ENCODE results near the gene MINDY1. TPM values are rescaled to one million over a fixed set of nuclear protein-coding genes. Genes with fewer than 3 reads are reported as not detected.
A peak's percentile ranks its signal among the peaks of the same experiment; 100 is the strongest.

The MINDY1 gene
- polyA plus RNA-seq, 3 donors: 39.6 to 57.0 (median 54.9) TPM

DNA sequence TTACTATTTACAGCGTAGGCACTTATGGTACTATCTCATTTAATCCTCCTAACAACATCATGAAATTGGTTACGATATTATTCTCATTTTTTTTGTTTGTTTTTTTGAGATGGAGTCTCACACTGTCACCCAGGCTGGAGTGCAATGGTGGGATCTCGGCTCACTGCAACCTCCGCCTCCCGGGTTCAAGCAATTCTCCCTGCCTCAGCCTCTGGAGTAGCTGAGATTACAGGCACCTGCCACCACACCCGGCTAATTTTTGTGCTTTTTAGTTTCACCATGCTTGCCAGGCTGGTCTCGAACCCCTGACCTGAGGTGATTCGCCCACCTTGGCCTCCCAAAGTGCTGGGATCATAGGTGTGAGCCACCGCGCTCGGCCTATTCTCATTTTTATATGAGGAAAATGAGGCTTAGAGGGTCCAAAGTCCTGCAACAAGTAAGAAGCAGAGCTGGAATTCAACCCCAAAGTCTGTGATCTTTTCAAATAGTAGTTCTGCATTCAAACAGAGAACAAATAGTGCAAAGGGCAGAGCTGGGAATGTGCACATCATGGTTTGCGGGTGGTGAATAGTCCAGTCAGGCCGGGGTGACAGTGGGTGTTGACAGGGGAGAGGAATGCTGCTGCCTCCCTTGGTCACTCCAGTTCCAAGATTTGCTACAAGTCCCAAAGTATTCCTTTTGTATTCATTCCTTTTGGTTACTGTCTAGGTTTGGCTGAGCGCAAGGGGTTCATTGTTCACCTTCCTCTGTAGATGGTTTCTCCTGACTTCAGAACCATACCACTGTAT, 6.2 kb upstream of the MINDY1 start:
- no peak for DNase-seq

DNA sequence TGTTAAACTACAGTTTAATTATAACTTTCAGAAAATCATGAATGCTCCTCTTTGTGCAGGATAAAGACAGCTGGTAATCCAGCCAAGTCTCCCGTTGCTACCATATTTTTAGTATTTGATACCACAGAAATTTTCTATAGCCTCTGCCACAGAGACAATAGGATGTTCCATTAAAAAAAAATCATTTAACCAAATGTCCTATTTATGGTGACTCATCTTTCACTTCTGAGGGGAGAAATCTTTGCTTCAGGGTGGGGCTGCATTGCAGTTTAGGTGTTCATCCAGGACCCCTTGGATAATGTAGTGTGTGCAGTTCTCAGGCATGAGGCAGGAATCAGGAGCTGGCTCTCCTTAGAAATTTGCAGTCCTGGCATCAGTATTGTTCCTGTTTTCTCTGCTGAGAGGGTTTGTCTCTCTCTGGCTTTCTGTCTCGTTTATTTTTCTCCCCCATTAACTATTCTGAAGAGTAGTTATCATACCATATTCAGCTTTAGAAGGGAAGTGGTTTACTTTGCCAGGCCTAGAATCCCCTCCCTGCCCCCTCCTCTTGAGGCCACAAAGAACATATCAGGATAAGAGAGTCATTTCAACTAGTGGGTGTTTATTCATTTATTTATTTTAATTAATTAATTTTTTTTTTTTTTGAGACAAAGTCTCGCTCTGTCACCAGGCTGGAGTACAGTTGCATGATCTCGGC, 4.6 kb upstream of the MINDY1 start:
- no peak for DNase-seq

DNA sequence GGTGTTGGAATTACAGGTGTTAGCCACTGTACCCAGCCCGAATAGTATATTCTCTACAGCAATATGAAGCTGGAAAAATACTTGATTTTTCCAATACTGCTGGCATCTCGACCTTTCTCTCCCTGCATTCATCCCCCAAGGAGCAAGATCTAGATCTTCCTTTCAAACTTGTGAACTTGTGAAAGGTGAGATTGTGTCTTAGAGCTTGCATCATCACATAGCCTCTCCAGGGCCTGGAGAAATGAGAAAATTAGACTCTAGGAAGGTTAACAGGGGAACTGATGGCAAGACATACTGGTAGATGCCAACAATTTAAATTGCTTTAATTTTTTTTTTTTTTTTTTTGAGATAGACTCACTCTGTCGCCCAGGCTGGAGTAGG, 3.6 kb upstream of the MINDY1 start:
- no peak for DNase-seq

DNA sequence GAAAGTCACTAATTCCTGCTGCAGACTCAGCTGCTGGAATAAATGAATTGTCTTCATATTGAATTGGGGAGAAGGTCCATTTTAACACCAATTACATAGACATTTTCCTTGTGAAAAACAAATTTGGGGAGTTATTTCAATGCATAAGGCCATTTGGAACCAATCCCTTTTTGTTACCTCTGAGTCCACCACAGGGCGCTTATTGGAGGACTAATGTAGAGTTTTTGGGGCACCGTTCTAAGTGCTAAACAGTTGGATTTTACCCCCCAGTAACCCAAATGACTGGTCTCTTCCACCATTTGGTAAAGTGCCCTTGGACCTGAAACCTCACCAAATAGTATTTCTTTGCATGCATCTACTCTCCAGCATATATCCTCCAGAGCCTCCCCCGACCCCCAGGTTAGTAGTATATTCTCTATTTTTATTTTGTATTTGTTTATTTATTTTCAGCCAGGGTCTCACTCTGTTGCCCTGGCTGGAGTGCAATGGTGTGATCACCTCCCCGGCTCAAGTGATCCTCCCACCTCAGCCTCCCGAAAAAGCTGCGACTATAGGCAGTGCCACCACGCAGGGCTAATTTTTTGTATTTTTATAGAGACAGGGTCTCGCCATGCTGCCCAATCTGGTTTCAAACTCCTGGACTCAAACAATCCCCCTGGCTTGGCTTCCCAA, 3.1 kb upstream of the MINDY1 start:
- DNase-seq: no peak

DNA sequence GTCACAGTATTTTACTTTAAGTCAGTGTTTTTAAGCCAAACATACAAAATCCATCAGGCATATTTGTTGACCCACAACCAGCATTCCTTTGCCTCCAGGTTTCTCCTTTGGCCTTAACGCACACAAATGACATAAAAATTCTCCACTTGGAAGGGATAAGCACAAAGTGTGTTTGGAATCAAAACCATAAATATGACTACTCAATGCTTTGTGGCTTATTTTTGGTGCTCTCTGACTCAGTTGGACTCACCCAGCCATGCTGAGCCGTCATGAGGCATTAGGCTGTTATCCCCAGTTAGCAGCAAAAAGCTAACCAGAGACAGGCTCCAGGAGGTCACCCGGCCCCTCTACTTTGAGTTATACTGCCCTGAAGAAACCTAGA, 2.5 kb upstream of the MINDY1 start:
- no peak for DNase-seq

DNA sequence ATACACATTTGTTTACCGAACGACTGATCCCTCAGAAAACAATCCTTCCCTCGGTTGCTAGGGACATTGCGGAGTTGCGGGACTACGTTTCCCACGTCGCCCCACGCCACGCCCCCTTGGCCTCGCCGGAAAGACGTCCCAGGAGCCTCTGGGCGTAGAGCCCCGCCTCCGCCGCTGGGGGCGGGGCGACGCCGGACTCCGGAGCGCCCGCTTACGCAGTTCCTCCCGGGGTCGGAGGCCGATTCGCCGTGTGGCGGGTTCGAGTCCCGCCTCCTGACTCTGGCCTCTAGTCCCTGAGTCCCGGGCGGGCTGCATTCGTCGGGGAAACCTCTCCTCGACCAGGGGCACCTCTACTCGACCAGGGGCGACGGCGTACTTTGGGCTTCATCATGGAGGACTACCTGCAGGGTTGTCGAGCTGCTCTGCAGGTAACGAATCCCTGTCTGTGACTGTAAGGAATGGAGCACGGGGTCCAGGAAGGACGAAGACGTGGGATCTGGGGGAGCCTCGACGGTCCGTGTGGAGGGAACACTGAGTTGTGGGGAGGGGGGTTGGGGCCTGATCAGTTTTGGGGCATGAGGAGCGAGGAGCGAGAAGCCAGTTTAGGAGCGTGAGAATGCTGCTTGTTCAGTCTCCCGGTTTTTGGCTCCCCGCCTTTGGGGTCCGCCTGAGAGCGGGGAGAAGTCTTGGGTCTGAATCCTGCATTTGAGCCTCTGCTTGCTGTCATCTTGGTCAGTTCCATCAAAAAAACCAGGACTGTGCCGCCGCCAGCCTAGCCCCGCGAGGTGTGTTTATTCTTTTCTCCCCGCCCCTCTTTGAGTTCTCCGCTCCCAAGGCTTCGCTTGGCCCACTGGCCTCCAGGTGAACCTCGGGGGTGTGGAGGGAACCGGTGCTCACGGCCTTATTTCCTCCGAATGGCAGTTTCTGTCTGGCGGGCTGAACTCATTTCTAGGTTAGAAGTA, 1.8 kb upstream of the MINDY1 start, which contains the start of gene PRUNE1:
TSS of gene PRUNE1 (plus strand) at position 206 of the 962 bp plus-strand sequence. CDS start at position 390, 184 bp downstream.
- peak; percentile 97 for DNase-seq

DNA sequence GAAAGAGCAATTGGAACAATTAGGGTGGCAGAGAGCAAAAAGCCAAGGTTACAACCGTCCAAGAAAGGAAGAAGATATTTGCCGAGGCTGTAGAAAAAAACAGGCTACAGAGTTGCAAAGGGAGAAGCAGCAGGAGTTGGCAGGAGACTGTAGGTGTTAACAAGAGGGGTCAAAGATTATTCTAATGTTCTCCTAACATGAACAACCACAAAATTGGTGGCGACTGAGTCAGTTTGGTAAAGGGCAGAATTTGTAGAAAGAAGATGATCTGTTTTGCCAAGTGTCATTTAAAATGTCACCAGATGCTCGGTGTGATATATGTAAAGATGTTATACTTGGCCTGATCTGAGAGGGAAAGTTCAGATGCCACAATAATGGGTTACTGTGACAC, 1.1 kb upstream of the MINDY1 start:
- DNase-seq: no peak

DNA sequence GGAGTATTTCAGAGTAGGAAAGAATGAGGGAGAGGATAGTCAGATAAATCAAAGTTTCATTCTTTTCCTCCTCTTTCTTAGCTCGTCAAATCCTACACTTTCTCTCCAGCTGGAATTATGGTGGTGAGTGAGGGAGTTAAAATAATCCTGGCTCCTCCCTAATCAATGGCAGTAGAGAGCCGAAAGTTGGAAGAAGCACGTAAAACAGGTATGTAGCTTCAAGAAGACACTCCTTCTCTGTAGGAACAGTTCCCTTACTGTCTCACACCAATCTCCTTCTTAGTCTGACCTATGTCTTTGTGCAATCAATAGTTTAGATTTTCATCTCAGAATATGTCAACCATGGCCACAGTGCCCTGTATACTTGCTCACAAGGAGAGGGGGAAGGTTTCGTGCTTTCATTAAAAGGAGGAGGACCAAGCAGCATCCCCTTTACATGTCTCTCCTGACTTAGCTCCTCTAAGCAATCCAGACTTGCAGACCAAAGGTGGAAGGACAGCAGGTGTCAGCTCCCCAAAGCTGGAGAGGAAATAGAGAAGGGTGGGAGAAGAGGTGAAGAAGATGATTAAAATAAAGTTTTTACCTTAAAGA, 878 bp downstream of the MINDY1 start:
- DNase-seq: no peak

DNA sequence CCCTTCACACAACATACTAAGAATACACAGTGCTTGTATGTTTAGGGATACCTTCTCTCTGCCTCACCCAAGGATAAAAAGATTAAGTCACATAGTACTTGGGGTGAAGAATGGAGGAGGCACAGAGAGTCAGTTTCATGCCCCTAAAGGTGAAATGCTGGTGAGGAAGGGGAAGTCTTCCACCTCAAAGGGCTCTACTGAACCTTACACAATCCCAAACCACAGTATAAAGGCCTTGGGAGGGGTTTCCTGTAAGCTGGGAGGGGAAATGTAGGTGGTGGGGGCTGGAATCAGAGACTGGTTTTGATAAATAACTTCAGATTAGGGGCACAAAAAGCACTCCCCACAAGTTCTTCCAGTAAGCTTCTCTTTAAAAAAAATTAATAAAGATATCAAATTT, 3.5 kb downstream of the MINDY1 start:
- no peak for DNase-seq

DNA sequence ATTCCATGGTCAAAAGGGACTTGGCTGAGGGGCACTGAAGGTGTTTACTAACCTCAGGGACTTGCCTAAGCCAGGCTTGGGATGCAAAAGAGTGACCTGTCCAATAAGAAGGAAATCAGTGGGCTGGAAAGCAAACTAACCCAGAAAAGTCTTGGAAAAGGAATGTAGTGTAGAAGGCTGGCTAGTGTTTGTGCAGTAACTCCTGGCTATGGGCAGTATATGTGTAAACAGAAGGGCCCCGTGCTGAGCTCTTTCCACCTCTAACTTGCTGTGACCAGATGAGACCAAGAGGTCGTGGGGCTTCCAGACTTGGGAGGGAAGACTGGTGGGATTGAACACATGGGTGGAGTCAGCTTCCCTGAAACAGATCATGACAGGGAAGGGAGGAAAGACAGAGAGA, 4.1 kb downstream of the MINDY1 start:
- no peak for DNase-seq

DNA sequence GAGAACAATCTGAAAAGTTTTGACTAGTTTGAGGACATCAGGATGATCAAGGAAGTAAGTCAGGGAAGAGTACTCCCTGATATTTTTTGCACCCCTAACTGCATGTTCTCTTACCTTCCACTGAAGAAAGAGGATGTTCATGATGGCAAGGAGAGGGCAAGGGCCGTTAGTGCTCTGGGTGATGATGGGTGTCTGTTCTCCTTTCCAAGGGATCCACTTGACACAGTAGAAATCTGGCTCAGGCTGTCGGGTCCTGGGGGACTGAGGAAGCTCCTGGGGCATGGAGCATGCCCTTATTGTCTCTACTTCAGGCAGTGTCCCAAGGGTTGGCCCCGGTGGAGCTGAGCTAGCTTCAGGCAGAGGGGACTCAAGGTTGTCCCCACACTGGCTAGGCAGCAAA, 4.7 kb downstream of the MINDY1 start:
- no peak for DNase-seq

DNA sequence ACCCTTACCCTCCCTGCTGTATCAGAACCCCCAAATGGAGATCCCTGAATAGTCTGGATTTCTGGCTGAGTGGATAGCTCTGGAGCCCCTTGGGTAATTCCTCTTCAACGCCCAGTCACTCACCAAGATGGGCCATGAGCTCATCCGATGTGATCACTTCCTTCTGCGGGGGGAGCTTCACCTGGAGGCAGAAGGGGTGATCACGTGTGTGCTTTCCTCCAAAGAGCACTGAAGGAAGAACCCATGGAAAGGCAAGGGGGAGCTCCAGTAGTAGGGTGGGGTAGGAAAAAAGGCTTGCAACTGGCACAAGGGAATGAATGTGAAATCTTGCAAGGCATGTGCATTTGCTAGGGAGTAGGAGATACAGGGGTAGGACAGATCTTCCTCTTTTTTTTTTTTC, 5.1 kb downstream of the MINDY1 start:
- DNase-seq: no peak

DNA sequence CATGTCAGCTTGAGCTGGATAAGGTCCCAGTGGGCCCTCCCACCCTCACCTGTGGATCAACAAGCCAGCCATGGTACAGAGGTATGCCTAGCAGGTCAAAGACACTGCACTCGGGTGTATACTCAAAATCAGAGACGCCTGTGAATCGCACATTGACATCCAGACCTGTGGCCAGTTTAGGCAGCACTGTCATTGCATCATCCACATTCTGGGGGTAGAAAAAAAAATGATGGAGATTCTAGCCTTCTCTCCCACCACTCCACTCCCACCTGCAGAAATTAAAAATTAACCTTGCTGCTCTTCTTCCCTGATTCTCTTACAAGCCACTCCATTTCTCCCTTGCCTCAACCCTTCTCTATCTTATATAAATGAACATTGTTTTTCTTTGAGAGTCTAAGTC, 6.3 kb downstream of the MINDY1 start:
- no peak for DNase-seq

DNA sequence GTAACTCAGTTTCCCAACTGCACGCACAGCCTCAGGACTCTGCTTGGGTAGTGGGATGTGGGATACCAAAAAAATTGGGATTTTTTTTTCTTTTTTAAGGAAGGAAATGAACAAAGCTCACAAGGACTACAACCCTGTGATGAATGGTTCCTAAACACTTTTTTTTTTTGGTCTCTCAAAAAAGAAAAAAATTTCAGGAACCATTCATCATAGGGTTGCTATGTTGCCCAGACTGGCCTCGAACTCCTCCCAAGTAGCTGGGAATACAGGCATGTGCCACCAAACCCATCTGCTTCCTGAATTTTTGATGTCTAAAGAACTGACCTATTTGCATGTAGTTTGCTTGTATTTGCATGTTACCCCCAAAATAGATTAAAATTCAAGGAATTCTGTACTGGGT, 6.8 kb downstream of the MINDY1 start:
- no peak for DNase-seq

DNA sequence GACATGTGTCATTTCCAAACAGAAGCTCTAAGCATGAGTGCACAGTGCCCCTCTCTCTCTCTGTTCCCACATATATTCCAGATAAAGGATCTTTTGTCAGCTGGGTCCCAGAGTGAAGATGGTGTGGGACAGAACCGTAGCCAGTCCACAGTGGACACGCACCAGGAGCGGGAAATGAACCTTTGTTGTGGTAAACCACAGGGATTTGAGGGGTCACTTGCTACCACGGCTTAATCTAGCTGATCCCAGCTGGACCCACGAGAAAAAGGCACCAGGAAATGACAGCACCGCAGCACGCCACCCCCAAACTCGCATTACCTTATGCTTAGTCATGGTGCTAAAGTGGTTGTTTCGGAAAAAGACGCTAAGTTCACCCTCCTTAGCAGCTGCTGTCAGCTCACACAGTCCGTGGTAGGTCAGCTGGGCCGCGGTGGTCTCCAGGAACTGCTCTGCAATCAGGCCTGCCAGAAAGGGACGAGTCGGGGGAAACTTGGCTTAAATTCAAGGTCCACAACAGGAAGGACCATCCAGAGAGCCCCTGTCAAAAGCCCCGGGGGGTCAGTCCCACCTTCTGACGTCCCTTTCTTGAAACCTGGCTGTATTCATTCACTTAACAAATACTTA, 7.5 kb downstream of the MINDY1 start:
- DNase-seq: no peak

DNA sequence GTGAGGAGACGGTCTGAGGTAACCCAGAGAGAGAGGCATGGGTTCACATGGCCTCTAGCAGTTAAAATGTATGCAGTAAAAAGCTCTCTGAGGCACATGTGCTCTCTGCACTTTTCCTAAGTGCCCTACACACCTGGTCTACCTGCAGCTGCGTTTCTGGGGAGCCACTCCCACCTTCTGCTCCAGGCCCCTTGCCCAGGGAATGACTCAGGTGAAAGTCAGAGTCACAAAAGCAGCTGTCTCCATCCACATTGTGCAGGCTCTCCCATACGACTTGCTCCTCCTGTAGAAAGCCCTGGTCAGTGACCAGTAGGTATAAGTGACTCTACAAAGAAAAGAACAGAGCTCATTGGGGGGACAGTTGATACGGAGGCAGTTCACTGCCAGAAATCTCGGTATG, 8.8 kb downstream of the MINDY1 start:
- DNase-seq: no peak

DNA sequence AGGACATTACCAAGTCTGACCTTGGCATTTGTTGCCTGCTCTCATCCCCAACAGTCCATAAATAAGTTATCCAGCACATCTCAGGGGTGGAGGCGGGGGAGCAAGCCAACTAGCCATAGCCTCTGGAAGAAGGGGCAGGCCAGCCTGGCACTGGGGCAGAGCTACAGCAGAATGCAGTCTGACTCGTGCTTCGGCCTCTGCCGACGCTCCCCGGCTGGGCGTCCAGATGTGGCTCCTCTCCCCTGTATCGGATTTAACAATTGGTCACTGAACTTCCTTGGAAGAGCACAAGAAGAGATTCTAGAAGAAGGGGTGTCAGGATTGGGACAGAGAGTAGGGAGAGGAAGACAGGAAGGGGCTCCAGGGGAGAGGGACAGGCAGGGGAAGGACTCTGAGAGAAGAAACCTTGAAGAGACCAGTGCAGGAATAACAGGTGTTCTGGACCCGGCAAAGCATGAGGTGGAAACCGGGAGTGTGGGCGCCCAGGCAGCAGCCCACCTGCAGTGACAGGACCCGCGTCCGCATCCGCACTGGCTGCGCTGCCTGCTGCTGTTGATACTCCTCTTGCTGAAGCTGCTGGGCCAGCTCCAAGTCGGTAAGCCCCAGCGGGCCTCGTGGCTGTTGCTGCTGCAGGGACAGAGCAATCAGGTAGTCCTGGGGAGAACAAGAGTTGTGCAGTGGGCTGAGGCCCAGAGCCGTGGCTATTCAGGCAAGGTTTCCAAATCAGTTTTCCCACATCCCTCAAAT, 9.4 kb downstream of the MINDY1 start:
- DNase-seq: no peak

DNA sequence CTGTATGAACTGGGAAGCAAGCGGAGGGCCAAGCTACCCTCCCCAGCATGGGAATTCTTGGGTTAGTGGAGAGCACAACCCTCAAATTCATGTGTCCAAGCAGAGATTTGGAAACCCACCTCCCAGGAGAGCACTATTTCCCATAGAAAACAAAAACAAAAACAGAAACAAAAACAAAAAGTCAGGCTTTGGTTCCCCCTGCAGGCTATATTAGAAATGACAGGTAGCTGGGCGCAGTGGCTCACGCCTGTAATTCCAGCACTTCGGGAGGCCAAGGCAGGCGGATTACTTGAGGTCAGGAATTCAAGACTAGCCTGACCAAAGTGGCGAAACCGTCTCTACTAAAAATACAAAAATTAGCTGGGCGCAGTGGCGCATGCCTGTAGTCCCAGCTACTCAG, 10.8 kb downstream of the MINDY1 start:
- no peak for DNase-seq

DNA sequence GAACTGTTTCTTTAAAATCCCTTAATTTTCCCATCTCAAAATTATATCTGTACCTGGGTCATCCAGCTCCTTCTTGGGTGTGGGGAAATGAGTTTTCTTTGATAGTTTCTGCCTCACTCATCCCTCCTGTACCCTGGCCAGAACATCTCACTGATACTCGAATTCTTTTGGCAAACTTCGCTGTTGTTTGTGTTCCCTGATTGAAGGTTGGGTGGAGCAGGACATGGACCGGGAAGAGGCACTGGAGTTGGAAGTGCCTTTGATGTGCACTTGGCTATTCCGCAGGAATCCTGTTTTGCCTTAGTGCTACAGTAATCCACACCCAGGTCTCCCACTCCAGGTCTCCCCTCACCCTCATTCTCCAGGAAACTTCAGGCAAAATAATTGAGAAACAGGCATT, 11.2 kb downstream of the MINDY1 start:
- DNase-seq: no peak

DNA sequence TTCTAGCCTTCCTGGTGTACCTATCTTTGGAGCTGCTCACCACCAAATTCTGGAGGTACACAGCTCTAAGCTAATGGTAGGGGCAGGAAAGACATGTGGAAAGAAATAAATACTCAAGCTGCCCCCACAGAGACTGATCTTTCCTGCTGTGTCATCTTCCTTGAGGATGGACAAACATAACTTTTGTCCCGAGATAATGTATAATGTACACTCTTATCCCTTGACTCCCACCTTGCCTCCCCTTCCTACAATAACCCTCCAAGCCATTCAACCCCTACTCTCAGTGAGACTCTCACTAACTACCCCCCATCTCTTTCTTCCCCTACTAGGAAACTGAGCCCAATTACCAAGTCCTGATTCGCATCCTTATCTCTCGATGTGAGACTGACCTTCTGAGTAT, 12.5 kb downstream of the MINDY1 start:
- no peak for DNase-seq
